ENCODE data around the gene FAM110A.
"Not testable (repeated sequence)": the region's sequence is repeated elsewhere in the genome, so short reads cannot be mapped to it uniquely, and the experiment has no call there.

The FAM110A gene

DNA sequence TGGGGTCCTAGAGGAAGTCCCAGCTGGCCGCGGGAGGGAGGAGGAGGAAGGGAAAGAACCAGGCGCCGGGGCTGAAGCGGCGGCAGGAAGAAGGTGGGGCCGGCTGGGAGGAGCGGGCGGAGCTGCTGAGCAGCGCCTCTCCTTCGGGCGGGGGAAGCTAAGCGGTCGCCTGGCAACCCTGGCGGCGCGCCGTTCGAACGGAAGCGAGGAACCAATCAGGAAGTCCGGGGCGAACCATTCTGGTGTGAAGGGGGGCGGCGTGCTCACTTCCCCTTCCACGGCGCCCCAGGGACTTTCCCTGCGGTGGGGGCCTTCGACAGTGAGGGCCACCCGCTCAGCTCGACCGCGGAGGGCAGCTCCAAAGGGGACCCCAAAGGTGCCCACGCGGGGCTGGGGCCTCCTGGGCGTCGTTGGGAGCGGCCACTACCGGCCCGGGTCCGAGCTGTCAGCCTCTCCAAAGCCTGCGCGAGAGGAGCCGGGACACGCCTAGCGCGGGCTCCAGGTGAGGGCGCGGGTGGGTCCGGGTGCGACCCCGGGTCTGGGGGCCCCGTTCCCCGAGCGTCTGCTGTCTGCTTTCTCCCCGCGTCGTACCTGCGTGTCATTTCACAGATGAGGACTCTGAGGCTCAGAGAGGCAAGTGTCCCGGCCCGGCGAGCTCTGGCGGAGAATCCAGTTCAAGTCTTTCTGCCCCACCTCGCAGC, at the start of gene FAM110A:
Gene FAM110A (plus strand): TSS at position 266 of the 701 bp plus-strand sequence. CDS start 11,090 bp downstream, outside the sequence.
- DNase-seq (ENCODE audit: low read depth in 3 of 3), result peak; percentile 87 to 94 (median 89)

GRCh38 chr20:787825-788224, 45.7 kb upstream of the FAM110A start:
- DNase-seq (ENCODE audit: low read depth in 3 of 3), result no peak

- DNase-seq (ENCODE audit: low read depth in 3 of 3), result no peak
Observed at GRCh38 chr20:791056-791455, 42.5 kb upstream of the FAM110A start.

DNA sequence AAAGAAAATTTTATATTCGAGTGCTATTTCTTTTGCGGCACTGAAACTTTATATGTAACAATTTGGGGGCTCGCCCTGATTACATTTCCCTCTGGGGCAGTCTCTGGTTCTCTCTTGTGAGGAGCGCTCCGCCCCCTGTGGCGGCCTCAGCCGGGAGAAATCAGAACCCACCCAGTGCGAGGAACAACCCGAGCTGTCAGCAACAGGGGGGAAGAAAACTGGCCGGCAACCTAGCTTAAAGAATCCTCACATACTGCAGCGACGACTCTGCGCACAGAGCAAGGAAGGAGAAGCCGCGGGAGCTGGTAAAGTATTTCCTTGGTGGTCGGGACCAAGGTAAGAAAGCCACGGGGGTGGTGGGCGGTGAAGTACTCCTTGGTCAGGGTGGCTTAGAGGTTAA, 41.3 kb upstream of the FAM110A start:
- no peak for DNase-seq (ENCODE audit: low read depth in 3 of 3)

- DNase-seq (ENCODE audit: low read depth in 3 of 3), result no peak
Observed at GRCh38 chr20:796921-797320, 36.6 kb upstream of the FAM110A start.

GRCh38 chr20:798746-799145, 34.8 kb upstream of the FAM110A start:
- DNase-seq (ENCODE audit: low read depth in 3 of 3), result not testable (repeated sequence)

DNA sequence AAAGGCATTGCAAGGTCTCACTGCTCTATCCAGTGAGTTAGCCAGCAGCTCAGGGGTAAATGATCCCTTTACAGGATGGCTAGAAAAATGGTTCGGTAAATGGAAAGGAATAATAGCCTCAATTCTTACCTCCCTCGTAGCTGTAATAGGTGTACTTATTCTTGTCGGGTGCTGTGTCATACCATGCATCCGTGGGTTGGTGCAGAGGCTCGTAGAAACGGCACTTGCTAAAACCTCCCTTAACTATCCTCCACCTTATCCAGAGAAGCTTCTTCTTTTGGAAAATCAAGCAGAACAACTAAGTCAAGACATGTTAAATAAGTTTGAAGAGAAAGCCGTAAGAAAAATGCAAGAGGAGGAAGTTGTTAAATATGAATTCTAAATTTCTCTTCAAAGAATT, 33.5 kb upstream of the FAM110A start:
- not testable (repeated sequence) for DNase-seq (ENCODE audit: low read depth in 3 of 3)

DNA sequence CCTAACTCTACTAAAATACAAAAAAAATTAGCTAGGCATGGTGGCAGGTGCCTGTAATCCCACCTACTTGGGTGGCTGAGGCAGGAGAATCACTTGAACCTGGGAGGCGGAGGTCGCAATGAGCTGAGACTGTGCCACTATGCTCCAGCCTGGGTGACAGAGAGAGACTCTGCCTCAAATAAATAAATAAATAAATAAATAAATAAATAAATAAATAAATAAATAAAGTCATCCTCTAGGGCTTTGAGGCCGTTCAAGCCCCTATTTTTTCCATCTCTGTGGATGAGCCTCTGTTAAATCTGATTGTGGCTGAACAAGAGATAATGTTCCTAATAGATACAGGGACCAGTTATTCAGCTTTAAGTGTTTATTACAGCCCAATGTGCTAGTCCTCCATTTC, 31.8 kb upstream of the FAM110A start:
- no peak for DNase-seq (ENCODE audit: low read depth in 3 of 3)

- DNase-seq (ENCODE audit: low read depth in 3 of 3), result no peak
Observed at GRCh38 chr20:805713-806112, 27.8 kb upstream of the FAM110A start.

DNA sequence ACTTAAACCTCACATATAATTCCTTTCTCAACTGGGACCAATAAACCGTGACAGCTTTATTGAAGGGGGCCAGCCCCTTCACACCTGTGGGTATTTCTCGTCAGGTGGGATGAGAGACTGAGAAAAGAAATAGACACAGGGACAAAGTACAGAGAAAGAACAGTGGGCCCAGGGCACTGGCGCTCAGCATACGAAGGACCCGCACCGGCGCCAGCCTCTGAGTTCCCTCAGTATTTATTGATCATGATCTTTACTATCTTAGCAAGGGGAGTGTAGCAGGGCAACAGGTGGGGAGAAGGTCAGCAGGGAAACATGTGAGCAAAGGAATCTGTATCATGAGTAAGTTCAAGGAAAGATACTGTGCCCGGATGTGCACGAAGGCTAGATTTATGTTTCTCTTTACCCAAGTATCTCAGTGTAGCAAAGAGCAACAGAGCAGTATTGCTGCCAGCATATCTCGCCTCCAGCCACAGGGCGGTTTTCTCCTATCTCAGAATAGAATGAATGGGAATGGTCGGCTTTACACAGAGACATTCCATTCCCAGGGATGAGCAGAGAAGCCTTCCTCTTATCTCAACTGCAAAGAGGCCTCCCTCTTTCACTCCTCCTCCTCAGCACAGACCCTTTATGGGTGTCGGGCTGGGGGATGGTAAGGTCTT, 21.6 kb upstream of the FAM110A start:
- DNase-seq (ENCODE audit: low read depth in 3 of 3), result not testable (repeated sequence)

DNA sequence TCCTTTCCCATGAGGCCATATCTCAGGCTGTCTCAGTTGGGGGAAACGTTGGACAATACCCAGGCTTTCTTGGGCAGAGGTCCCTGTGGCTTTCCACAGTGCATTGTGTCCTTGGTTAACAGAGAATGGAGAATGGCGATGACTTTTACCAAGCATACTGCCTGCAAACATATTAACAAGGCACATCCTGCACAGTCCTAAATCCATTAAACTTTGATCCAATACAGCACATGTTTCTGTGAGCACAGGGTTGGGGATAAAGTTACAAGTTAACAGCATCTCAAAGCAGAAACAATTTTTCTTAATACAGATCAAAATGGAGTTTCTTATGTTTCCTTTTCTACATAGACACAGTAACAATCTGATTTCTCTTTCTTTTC, 21.1 kb upstream of the FAM110A start:
- not testable (repeated sequence) for DNase-seq (ENCODE audit: low read depth in 3 of 3)

- DNase-seq (ENCODE audit: low read depth in 3 of 3), result no peak
Observed at GRCh38 chr20:813390-813789, 20.1 kb upstream of the FAM110A start.

- DNase-seq (ENCODE audit: low read depth in 3 of 3), result no peak
Observed at GRCh38 chr20:815226-815625, 18.3 kb upstream of the FAM110A start.

- DNase-seq (ENCODE audit: low read depth in 3 of 3), result peak; percentile 46 to 54 (median 47)
Observed at GRCh38 chr20:815914-816606, 17.5 kb upstream of the FAM110A start.

- DNase-seq (ENCODE audit: low read depth in 3 of 3), result no peak
Observed at GRCh38 chr20:818001-818664, 15.4 kb upstream of the FAM110A start.

- no peak for DNase-seq (ENCODE audit: low read depth in 3 of 3)
Observed at GRCh38 chr20:819680-820322, 13.7 kb upstream of the FAM110A start.

DNA sequence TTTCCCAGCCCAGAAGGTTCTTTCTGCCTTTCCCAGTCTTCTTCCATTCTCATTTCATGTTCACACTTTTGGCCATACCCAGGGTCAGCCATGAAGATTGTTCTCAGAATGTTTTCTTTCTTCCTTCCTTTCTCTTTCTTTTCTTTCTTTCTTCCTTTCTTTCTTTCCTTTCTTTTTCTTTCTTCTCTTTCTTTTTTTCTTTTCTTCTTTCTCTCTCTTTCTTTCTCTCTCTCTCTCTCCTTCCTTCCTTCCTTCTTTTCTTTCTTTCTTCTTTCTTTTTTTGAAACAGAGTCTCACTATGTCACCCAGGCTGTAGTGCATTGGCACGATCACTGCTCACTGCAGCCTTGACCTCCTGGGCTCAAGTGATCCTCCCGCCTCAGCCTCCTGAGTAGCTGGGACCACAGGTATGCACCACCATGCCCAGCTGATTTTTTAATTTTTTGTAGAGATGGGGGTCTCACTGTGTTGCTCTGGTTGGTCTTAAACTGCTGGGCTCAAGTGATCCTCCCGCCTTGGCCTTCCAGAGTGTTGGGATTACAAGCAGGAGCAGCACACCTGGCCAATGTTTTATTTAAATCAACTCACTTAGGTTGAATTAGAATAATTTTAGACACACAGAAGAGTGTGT, 13.1 kb upstream of the FAM110A start:
- no peak for DNase-seq (ENCODE audit: low read depth in 3 of 3)

- DNase-seq (ENCODE audit: low read depth in 3 of 3), result no peak
Observed at GRCh38 chr20:821046-821730, 12.3 kb upstream of the FAM110A start.

DNA sequence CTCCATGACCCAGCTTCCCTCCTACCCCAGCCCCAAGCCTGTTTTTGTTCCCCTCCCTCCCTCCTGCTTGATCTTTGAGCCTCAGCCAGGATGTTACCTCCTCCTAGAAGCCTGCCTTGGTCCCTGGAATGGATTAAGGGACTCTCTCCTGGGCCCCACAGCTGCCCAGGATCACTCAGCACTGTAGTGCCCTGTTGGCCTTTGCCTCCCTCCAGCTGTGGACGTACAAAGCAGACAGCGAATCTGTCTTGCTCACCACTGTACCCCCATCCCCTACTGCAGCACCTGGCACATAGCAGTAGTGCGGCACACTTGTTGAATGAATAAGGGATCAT, 11.8 kb upstream of the FAM110A start:
- no peak for DNase-seq (ENCODE audit: low read depth in 3 of 3)

GRCh38 chr20:822651-823573, 10.6 kb upstream of the FAM110A start:
- no peak for DNase-seq (ENCODE audit: low read depth in 3 of 3)
